Lung (tissue), 12 donors: ENCODE measurements around the gene RNU6-9. TPM values are rescaled to one million over a fixed set of nuclear protein-coding genes. Genes with fewer than 3 reads are reported as not detected.
A peak's percentile ranks its signal among the peaks of the same experiment; 100 is the strongest.

Experiments used
- ATAC-seq: fragments of 200-7000 bp; cut with Tn5 transposase; one replicate; pipeline ENCODE4 v1.9.1; 2020; ENCODE audit warnings: moderate number of reproducible peaks; ENCODE audit not compliant: insufficient read depth, low FRiP score
- DNase-seq, 3 donors: peaks; one replicate each; pipeline ENCODE4 v3.0.0-alpha.2; 2013 to 2017
- H3K27ac ChIP-seq, 2 donors: one replicate each; pipeline ENCODE4 v1.5.1; 2013; ENCODE audit warnings: mild to moderate bottlenecking in 2 of 2, moderate library complexity in 2 of 2, control low read depth in 1 of 2, inconsistent platforms in 1 of 2, low read depth in 1 of 2, low read length in 1 of 2
- H3K27me3 ChIP-seq, 3 donors: one replicate each; pipeline ENCODE4 v1.5.1; 2013; ENCODE audit warnings: low read length in 2 of 3; ENCODE audit not compliant: control insufficient read depth in 3 of 3, insufficient read depth in 3 of 3
- H3K36me3 ChIP-seq, 4 donors: one replicate each; pipeline ENCODE4 v1.5.1; 2013; ENCODE audit warnings: low read length in 4 of 4, mild to moderate bottlenecking in 1 of 4, moderate library complexity in 1 of 4; ENCODE audit not compliant: control insufficient read depth in 4 of 4, insufficient read depth in 4 of 4
- H3K4me1 ChIP-seq, 5 donors: one replicate each; pipeline ENCODE4 v1.5.1; 2013; ENCODE audit warnings: low read length in 5 of 5, mild to moderate bottlenecking in 2 of 5, moderate library complexity in 1 of 5; ENCODE audit not compliant: control insufficient read depth in 5 of 5, insufficient read depth in 5 of 5
- H3K4me3 ChIP-seq: one replicate; pipeline ENCODE4 v1.5.1; 2013; ENCODE audit warnings: mild to moderate bottlenecking, control low read depth, moderate library complexity
- H3K9ac ChIP-seq, 2 donors: one replicate each; pipeline ENCODE4 v1.5.1; 2013; ENCODE audit warnings: low read length in 2 of 2, control low read depth in 1 of 2; ENCODE audit not compliant: insufficient read depth in 1 of 2
- H3K9me3 ChIP-seq, 4 donors: one replicate each; pipeline ENCODE4 v1.5.1; 2013; ENCODE audit warnings: low read length in 3 of 4, mild to moderate bottlenecking in 1 of 4, moderate library complexity in 1 of 4; ENCODE audit not compliant: control insufficient read depth in 4 of 4, insufficient read depth in 3 of 4
- CTCF ChIP-seq: IDR thresholded peaks from 2 replicates; pipeline ENCODE4 v1.5.1; 2012; ENCODE audit warnings: mild to moderate bottlenecking; ENCODE audit errors: control extremely low read depth, extremely low read depth
- WGBS, 2 donors: extraction: QIAGEN DNeasy Blood & Tissue Kit; methylation state at CpG; one replicate each; pipeline ENCODE4 v1.1.7; 2013; 5-methylcytosine and 5-hydroxymethylcytosine counted together
- polyA plus RNA-seq, 2 donors: library from polyadenylated mRNA; stranded (reverse); fragments of 200-250 nt; gene quantifications; one replicate each; pipeline ENCODE4 v1.2.1, GENCODE V29; 2013
- total RNA-seq, 2 donors: library from RNA; depleted of rRNA in 1 of 2; stranded (reverse); fragments of >200 nt in 1 of 2; gene quantifications; one replicate each; pipeline ENCODE4 v1.2.1, GENCODE V29; 2014 to 2021
- donor health status: control.
- donor health status: control.
- donor health status: Bipolar disorder and iron deficiency.
- donor health status: healthy.
- donor health status: DM: yes; HTN: yes; CAD: no.

The RNU6-9 gene
- total and polyA plus RNA-seq, 4 donors = not detected

DNA sequence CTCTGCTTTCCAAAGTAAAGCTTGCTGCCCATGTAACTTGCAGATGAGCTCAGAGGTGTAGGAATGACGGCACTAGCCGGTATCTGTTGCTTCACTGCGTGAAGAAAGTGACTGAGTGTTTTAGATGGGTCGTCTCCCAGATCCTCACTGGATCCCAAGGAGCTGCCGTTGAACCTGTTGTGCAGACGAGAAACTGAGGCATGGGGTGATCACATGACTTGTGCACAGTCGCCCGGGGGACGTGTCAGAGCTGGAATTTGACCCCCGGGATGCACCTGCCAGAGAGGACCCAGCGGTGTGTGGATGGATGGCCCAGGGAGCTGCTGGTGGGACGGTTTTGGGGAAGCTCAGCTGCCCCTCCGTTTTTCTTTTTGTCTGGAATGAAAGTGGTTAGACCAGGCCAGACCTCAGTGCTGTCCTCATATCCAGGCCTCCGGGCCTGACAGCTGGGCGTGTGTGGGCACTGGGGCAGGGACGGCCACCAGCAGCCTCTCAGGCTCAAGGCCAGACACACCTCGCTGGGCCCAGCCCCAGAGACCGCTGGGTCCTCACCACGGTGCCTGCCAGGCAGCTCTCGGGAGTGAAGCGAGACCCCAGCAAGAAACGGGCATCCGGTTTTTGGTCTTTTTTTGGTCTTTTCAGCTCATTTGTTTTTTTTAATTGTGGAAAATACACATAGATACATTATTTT lies 45.1 kb downstream of the RNU6-9 start:
- 90 to 91% methylated on average over 23 of the region's 23 CpGs for WGBS, 2 donors
- Histone ChIP-seq H3K4me1 (peaks cover 3 to 38% (median 32%) of the 10 kb centered on the region in 5 donors), H3K9me3 (no peaks in the 10 kb centered on the region), H3K27ac (no peak overlapping the region), H3K27me3 (no peaks in the 10 kb centered on the region), H3K4me3 (no peak overlapping the region), H3K36me3 (peaks cover 0 to 17% (median 7%) of the 10 kb centered on the region in 4 donors), H3K9ac (no peak overlapping the region)
- DNase-seq (no peak), ATAC-seq (no peak)
- TF ChIP-seq CTCF = no peak

DNA sequence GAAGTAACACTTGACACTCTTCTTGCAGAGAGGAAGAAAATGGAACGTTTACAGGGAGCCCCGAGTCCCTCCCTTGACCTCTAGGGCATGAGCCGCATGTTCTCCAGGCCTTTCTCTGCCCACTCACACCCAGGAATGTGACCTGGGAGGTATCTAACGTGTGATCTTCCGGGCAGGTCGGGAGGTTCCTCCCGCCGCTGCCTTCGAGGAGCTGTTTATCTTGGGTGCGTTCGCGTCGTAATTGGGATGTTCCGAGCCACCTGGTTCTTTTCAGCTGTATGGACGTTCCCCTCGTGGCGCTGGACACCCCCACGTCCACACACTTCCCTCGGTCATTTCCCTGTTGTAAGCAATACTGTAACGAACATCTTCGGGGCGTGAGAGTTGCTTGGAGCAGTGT lies 46.2 kb downstream of the RNU6-9 start:
- Histone ChIP-seq H3K9ac (no peak overlapping the region), H3K27me3 (no peaks in the 10 kb centered on the region), H3K27ac (no peak overlapping the region), H3K36me3 (peaks cover 0 to 20% (median 8%) of the 10 kb centered on the region in 4 donors), H3K4me1 (peaks cover 3 to 30% (median 21%) of the 10 kb centered on the region in 5 donors), H3K9me3 (peaks cover 0 to 2% (median 0%) of the 10 kb centered on the region in 4 donors), H3K4me3 (no peak overlapping the region)
- DNase-seq (no peak), ATAC-seq (no peak)
- TF ChIP-seq CTCF = no peak
- WGBS, 2 donors = 87 to 88% methylated on average over 22 of the region's 22 CpGs

DNA sequence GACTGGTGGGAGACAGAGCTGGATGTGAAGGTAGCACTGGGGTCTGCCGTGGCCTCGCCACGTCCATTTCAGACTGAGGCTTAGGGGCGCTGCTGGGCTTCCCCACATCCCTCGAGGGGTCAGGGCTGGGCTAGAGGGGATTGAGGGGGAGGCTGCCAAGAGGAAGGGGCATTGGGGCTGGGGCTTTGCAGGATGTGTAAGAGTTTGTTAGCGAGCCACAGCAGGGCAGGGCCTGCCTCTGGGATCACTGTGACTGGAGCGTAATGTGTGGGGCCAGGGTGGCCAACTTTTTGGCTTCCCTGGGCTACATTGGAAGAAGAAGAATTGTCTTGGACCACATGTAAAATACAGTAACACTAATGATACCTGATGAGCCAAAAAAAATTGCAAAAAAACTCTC lies 46.6 kb downstream of the RNU6-9 start:
- ATAC-seq (no peak), DNase-seq (no peak)
- Histone ChIP-seq H3K27me3 (no peaks in the 10 kb centered on the region), H3K27ac (peak overlapping the region in 1 of 2 donors; percentile 85), H3K4me1 (peaks cover 0 to 31% (median 20%) of the 10 kb centered on the region in 5 donors), H3K9me3 (peaks cover 0 to 2% (median 0%) of the 10 kb centered on the region in 4 donors), H3K36me3 (peaks cover 0 to 20% (median 8%) of the 10 kb centered on the region in 4 donors), H3K9ac (peak overlapping the region in 1 of 2 donors; percentile 9), H3K4me3 (no peak overlapping the region)
- TF ChIP-seq CTCF = no peak
- WGBS, 2 donors = 96 to 97% methylated on average over 7 of the region's 7 CpGs
